ENCODE measurements around the gene NFIA.

Gene NFIA

DNA sequence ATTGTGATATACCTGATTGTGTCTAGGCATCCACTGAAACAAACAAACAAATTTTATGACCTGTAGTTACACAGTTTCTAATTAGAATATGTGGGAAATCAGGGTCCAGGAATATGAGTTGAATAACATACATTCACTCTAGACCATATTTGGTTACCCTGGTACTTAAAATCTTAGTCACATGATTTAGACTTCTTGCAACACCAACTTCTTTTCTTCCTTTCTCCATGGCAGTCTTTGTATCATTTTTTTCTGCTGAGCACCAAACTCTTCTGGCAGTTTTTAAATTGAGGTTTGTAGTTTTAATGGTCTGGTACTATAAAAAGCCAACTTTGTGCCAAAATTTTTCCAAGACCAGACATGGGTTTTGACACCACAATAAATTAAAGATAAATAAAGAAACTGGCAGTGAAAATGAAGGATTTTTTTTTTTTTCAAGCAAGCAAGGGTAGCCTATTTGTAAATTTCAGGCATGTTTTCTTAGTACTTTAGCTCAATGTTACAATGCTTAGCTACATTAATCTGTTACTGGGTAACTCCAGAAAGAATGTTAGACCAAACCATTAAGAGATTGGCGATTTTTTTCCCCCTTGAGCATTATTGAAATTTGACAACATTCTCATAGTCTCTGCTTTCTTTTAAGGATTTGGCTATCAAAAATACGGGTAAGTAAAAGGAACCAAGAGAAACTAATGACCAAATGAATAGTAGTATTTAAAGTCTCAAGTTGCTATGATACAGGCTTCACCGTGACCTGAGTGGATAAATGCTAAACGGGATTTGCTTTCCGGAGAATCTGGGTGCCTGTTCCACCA is 108.5 kb downstream of the NFIA start:
- ChIA-PET POLR2A (interaction anchor here (0.6 kb wide), 1 partner anchor 1384 kb away, joined by 4 read pairs; no protein-coding TSS in a partner anchor), CTCF (interaction anchor here (0.6 kb wide), 1 partner anchor 9 kb away, joined by 4 read pairs; no protein-coding TSS in a partner anchor)
- no peak overlapping the region for H3K27ac ChIP-seq (ENCODE audit: extremely low read depth, low read depth, low read length)
- TF ChIP-seq, protein P1, sequence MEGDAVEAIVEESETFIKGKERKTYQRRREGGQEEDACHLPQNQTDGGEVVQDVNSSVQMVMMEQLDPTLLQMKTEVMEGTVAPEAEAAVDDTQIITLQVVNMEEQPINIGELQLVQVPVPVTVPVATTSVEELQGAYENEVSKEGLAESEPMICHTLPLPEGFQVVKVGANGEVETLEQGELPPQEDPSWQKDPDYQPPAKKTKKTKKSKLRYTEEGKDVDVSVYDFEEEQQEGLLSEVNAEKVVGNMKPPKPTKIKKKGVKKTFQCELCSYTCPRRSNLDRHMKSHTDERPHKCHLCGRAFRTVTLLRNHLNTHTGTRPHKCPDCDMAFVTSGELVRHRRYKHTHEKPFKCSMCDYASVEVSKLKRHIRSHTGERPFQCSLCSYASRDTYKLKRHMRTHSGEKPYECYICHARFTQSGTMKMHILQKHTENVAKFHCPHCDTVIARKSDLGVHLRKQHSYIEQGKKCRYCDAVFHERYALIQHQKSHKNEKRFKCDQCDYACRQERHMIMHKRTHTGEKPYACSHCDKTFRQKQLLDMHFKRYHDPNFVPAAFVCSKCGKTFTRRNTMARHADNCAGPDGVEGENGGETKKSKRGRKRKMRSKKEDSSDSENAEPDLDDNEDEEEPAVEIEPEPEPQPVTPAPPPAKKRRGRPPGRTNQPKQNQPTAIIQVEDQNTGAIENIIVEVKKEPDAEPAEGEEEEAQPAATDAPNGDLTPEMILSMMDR (tag by site-specific recombination; IDR thresholded peaks at IDR 0.05): no peak
- TF ChIP-seq, protein P2, sequence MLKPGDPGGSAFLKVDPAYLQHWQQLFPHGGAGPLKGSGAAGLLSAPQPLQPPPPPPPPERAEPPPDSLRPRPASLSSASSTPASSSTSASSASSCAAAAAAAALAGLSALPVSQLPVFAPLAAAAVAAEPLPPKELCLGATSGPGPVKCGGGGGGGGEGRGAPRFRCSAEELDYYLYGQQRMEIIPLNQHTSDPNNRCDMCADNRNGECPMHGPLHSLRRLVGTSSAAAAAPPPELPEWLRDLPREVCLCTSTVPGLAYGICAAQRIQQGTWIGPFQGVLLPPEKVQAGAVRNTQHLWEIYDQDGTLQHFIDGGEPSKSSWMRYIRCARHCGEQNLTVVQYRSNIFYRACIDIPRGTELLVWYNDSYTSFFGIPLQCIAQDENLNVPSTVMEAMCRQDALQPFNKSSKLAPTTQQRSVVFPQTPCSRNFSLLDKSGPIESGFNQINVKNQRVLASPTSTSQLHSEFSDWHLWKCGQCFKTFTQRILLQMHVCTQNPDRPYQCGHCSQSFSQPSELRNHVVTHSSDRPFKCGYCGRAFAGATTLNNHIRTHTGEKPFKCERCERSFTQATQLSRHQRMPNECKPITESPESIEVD (tag by site-specific recombination; IDR thresholded peaks at IDR 0.05): peak; percentile 24; the same call in 1 of the 2 replicates
- no peak for TF ChIP-seq ZNF549 (tag by site-specific recombination; IDR thresholded peaks at IDR 0.05)
- TF ChIP-seq ZBTB17 (tag by site-specific recombination; IDR thresholded peaks at IDR 0.05): peak; percentile 41; the same call in 1 of the 2 replicates
- TF ChIP-seq ZNF830 (tag by site-specific recombination; IDR thresholded peaks at IDR 0.05; ENCODE audit: low read depth): no peak
- 0 out of 2 replicates have a peak, but pooled peaks cover 8% of the 10 kb centered on the region for H3K4me1 ChIP-seq (ENCODE audit: control insufficient read depth, insufficient read depth, low read length)
- no peaks in the 10 kb centered on the region for H3K36me3 ChIP-seq (ENCODE audit: control insufficient read depth in 2 of 2, insufficient read depth in 1 of 2, low read length in 2 of 2)
- no peak overlapping the region for H3K4me3 ChIP-seq (ENCODE audit: low read depth, low read length)
- no peaks in the 10 kb centered on the region for H3K9me3 ChIP-seq (ENCODE audit: control insufficient read depth, insufficient read depth, low read depth, low read length)

DNA sequence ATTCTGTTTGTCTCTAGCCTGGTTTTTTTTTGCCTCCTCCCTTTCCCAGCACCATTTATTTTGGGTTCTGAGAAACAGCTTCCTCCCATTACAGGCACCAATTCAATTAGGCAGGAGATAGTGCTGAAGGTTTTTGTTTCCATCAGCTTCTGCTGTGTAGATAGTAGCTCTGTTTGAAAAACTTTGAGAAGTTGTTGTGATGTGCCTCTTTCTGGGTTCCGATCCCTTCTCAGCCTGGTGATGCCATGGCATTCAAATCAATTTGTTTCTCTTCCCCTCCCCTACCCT is 109.0 kb downstream of the NFIA start:
- CTCF ChIA-PET: no interaction called here
- Histone ChIP-seq H3K4me3 (ENCODE audit: low read depth, low read length) (no peak overlapping the region), H3K36me3 (ENCODE audit: control insufficient read depth in 2 of 2, insufficient read depth in 1 of 2, low read length in 2 of 2) (no peaks in the 10 kb centered on the region), H3K9me3 (ENCODE audit: control insufficient read depth, insufficient read depth, low read depth, low read length) (no peaks in the 10 kb centered on the region), H3K27ac (ENCODE audit: extremely low read depth, low read depth, low read length) (no peak overlapping the region), H3K4me1 (ENCODE audit: control insufficient read depth, insufficient read depth, low read length) (0 out of 2 replicates have a peak, but pooled peaks cover 8% of the 10 kb centered on the region)
- POLR2A ChIA-PET: interaction anchor here (0.6 kb wide), 1 partner anchor 1385 kb away, joined by 4 read pairs; no protein-coding TSS in a partner anchor
- TF ChIP-seq, protein P3, sequence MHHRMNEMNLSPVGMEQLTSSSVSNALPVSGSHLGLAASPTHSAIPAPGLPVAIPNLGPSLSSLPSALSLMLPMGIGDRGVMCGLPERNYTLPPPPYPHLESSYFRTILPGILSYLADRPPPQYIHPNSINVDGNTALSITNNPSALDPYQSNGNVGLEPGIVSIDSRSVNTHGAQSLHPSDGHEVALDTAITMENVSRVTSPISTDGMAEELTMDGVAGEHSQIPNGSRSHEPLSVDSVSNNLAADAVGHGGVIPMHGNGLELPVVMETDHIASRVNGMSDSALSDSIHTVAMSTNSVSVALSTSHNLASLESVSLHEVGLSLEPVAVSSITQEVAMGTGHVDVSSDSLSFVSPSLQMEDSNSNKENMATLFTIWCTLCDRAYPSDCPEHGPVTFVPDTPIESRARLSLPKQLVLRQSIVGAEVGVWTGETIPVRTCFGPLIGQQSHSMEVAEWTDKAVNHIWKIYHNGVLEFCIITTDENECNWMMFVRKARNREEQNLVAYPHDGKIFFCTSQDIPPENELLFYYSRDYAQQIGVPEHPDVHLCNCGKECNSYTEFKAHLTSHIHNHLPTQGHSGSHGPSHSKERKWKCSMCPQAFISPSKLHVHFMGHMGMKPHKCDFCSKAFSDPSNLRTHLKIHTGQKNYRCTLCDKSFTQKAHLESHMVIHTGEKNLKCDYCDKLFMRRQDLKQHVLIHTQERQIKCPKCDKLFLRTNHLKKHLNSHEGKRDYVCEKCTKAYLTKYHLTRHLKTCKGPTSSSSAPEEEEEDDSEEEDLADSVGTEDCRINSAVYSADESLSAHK (tag by site-specific recombination; IDR thresholded peaks at IDR 0.05): peak; percentile 18; the same call in 1 of the 2 replicates
- no peak for TF ChIP-seq ZNF791 (tag by site-specific recombination; IDR thresholded peaks at IDR 0.05)

DNA sequence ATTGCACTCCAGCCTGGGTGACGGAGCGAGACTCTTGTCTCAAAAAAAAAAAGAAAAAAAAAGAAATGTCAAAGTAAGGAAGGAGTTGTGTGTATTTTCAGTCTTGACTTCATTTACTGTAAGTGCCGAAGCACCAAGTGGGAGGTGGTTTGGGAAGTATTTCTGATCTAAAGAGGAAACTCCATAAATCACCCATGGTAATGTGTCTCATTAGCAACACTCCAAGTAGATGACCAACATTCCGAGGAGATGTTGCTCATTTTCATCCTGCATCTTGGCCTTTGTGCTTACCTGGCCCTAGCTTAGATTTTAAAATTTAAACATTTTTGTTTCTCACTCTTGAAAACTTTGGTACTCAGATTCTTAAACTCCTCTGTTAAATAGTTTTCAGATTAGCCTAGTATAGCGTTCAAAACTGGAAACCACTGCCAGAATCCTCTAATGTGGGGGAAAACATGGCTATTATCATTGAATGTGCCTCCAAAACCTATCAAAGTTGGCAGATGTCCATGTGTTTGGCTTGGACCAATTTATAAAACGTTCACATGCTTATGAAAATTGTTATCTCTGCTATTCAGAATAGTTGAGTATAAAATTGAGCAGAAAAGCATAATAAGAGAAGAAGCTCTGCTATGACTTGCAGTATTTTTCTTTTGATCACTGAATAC is 110.4 kb downstream of the NFIA start:
- Histone ChIP-seq H3K4me1 (ENCODE audit: control insufficient read depth, insufficient read depth, low read length) (0 out of 2 replicates have a peak, but pooled peaks cover 8% of the 10 kb centered on the region), H3K36me3 (ENCODE audit: control insufficient read depth in 2 of 2, insufficient read depth in 1 of 2, low read length in 2 of 2) (no peaks in the 10 kb centered on the region), H3K27ac (ENCODE audit: extremely low read depth, low read depth, low read length) (no peak overlapping the region), H3K9me3 (ENCODE audit: control insufficient read depth, insufficient read depth, low read depth, low read length) (no peaks in the 10 kb centered on the region), H3K4me3 (ENCODE audit: low read depth, low read length) (no peak overlapping the region)
- ChIA-PET POLR2A (no interaction called here), CTCF (interaction anchor here (0.6 to 0.7 kb wide), 2 partner anchors 39 to 134 kb away, joined by 3 read pairs; no protein-coding TSS in a partner anchor)
- TF ChIP-seq ZNF10 (tag by site-specific recombination; IDR thresholded peaks at IDR 0.05): no peak
- no peak for TF ChIP-seq ZNF558 (tag by site-specific recombination; IDR thresholded peaks at IDR 0.05)
- TF ChIP-seq, protein P4, sequence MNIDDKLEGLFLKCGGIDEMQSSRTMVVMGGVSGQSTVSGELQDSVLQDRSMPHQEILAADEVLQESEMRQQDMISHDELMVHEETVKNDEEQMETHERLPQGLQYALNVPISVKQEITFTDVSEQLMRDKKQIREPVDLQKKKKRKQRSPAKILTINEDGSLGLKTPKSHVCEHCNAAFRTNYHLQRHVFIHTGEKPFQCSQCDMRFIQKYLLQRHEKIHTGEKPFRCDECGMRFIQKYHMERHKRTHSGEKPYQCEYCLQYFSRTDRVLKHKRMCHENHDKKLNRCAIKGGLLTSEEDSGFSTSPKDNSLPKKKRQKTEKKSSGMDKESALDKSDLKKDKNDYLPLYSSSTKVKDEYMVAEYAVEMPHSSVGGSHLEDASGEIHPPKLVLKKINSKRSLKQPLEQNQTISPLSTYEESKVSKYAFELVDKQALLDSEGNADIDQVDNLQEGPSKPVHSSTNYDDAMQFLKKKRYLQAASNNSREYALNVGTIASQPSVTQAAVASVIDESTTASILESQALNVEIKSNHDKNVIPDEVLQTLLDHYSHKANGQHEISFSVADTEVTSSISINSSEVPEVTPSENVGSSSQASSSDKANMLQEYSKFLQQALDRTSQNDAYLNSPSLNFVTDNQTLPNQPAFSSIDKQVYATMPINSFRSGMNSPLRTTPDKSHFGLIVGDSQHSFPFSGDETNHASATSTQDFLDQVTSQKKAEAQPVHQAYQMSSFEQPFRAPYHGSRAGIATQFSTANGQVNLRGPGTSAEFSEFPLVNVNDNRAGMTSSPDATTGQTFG (tag by site-specific recombination; IDR thresholded peaks at IDR 0.05; ENCODE audit: borderline replicate concordance): no peak
- no peak for TF ChIP-seq ZNF114 (tag by site-specific recombination; IDR thresholded peaks at IDR 0.05)
- TF ChIP-seq, protein P5, sequence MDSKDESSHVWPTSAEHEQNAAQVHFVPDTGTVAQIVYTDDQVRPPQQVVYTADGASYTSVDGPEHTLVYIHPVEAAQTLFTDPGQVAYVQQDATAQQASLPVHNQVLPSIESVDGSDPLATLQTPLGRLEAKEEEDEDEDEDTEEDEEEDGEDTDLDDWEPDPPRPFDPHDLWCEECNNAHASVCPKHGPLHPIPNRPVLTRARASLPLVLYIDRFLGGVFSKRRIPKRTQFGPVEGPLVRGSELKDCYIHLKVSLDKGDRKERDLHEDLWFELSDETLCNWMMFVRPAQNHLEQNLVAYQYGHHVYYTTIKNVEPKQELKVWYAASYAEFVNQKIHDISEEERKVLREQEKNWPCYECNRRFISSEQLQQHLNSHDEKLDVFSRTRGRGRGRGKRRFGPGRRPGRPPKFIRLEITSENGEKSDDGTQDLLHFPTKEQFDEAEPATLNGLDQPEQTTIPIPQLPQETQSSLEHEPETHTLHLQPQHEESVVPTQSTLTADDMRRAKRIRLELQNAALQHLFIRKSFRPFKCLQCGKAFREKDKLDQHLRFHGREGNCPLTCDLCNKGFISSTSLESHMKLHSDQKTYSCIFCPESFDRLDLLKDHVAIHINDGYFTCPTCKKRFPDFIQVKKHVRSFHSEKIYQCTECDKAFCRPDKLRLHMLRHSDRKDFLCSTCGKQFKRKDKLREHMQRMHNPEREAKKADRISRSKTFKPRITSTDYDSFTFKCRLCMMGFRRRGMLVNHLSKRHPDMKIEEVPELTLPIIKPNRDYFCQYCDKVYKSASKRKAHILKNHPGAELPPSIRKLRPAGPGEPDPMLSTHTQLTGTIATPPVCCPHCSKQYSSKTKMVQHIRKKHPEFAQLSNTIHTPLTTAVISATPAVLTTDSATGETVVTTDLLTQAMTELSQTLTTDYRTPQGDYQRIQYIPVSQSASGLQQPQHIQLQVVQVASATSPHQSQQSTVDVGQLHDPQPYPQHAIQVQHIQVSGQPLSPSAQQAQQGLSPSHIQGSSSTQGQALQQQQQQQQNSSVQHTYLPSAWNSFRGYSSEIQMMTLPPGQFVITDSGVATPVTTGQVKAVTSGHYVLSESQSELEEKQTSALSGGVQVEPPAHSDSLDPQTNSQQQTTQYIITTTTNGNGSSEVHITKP (tag by site-specific recombination; IDR thresholded peaks at IDR 0.05): 0 out of 2 replicates have a peak, but pooled peaks have one; percentile 23
- TF ChIP-seq FEZF1 (tag by site-specific recombination; IDR thresholded peaks at IDR 0.05): peak; percentile 24; the same call in 1 of the 2 replicates
- TF ChIP-seq, protein P2 (tag by site-specific recombination; IDR thresholded peaks at IDR 0.05): 0 out of 2 replicates have a peak, but pooled peaks have one; percentile 42

Data from HEK293 (cell line).